ENCODE results near the gene RARG. TPM values are rescaled to one million over a fixed set of nuclear protein-coding genes. Genes with fewer than 3 reads are reported as not detected.

RARG gene
- total and polyA plus RNA-seq, 2 donors (not counting 1 experiment from before 2014, with no cell fraction given): 8.8 to 15.0 TPM

- 29% methylated on average over 16 of the region's 16 CpGs for WGBS (ENCODE audit: insufficient coverage)
- ChIA-PET CTCF (interaction anchor here (1.0 to 1.9 kb wide), 2 partner anchors 10 to 11 kb away, joined by 6 to 7 read pairs; no protein-coding TSS in a partner anchor), POLR2A (interaction anchor here (0.7 kb wide), 1 partner anchor 29 kb away, joined by 3 read pairs; no protein-coding TSS in a partner anchor)
- Mint-ChIP-seq H3K27ac (peak overlapping the region; percentile 10), H3K27me3 (no peaks in the 10 kb centered on the region), H3K4me3 (peak overlapping the region; percentile 23), H3K4me1 (peaks cover 28% of the 10 kb centered on the region), H3K9me3 (ENCODE audit: insufficient read depth) (no peaks in the 10 kb centered on the region)
- DNase-seq: no peak
- H4K20me1 ChIP-seq (ENCODE audit: control insufficient read depth, insufficient read depth, low read length, poor library complexity, severe bottlenecking): no peaks in the 10 kb centered on the region
- H3K9ac ChIP-seq (ENCODE audit: low read length): no peak overlapping the region
- no peaks in the 10 kb centered on the region for H3K36me3 ChIP-seq (replicated peaks in 1 of 2; ENCODE audit: control extremely low read depth in 1 of 2, control insufficient read depth in 1 of 2, extremely low read depth in 1 of 2, insufficient read depth in 2 of 2, low read length in 1 of 2)
- H3K4me3 ChIP-seq (ENCODE audit: control extremely low read depth in 1 of 5, extremely low read depth in 1 of 5, insufficient read depth in 1 of 5, low read depth in 2 of 5, low read length in 4 of 5): no peak overlapping the region
- no peak overlapping the region for H2AFZ ChIP-seq (ENCODE audit: insufficient read depth, low read depth, low read length, poor library complexity, severe bottlenecking)
- ATAC-seq (ENCODE audit: low read depth): no peak
- H3K27me3 ChIP-seq (replicated peaks in 1 of 4; ENCODE audit: control extremely low read depth in 1 of 4, control insufficient read depth in 3 of 4, insufficient read depth in 4 of 4, low read length in 3 of 4): no peaks in the 10 kb centered on the region
- peak overlapping the region; percentile 12 for H3K4me2 ChIP-seq (replicated peaks; ENCODE audit: low read depth, low read length, poor library complexity, severe bottlenecking)
- H3K79me2 ChIP-seq (ENCODE audit: control insufficient read depth, insufficient read depth, low read length): no peaks in the 10 kb centered on the region
- H3K4me1 ChIP-seq (ENCODE audit: control insufficient read depth in 2 of 2, insufficient read depth in 2 of 2, low read length in 2 of 2): peaks cover 13 to 30% of the 10 kb centered on the region in 2 donors
- no peaks in the 10 kb centered on the region for H3K9me3 ChIP-seq (ENCODE audit: control extremely low read depth in 1 of 3, control insufficient read depth in 2 of 3, insufficient read depth in 1 of 3, low read length in 2 of 3)
- intact Hi-C loops (cut with micrococcal nuclease): no loop called here
- TF ChIP-seq, protein P1, sequence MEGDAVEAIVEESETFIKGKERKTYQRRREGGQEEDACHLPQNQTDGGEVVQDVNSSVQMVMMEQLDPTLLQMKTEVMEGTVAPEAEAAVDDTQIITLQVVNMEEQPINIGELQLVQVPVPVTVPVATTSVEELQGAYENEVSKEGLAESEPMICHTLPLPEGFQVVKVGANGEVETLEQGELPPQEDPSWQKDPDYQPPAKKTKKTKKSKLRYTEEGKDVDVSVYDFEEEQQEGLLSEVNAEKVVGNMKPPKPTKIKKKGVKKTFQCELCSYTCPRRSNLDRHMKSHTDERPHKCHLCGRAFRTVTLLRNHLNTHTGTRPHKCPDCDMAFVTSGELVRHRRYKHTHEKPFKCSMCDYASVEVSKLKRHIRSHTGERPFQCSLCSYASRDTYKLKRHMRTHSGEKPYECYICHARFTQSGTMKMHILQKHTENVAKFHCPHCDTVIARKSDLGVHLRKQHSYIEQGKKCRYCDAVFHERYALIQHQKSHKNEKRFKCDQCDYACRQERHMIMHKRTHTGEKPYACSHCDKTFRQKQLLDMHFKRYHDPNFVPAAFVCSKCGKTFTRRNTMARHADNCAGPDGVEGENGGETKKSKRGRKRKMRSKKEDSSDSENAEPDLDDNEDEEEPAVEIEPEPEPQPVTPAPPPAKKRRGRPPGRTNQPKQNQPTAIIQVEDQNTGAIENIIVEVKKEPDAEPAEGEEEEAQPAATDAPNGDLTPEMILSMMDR (IDR thresholded peaks at IDR 0.05): no peak
- TF ChIP-seq EZH2 (IDR thresholded peaks at IDR 0.05; ENCODE audit: borderline replicate concordance, insufficient read depth, low read depth, low read length, poor library complexity, severe bottlenecking): no peak
- no peak overlapping the region for H3K27ac ChIP-seq (ENCODE audit: low read length in 2 of 2)
Observed at GRCh38 chr12:53223389-53224060, 8.5 kb downstream of the RARG start.

DNA sequence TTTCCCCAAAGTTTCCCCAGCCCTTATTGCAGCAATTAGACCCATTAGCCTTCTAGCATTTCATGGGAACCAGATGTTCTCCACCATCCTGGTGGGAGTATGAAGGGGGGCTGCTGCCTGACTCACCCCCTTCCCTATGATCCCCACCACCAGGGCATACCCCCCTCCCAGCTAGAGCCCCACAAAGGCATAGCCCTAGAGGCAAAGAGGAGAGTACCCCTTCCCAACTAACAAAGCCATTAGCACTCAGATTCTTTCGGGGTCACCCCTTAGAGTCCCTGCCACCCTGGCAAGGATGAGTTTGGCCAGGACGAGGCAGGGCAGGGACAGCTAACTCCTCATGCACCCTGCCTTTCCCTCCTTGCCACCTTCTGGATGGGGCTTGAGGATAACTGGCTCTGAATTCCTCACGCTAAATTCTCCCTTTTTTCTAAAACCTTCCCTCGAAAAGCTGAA, 9.2 kb downstream of the RARG start:
- Mint-ChIP-seq H3K27ac (peak overlapping the region; percentile 61), H3K27me3 (no peaks in the 10 kb centered on the region), H3K4me3 (peak overlapping the region; percentile 39), H3K9me3 (ENCODE audit: insufficient read depth) (no peaks in the 10 kb centered on the region), H3K4me1 (peaks cover 34% of the 10 kb centered on the region)
- TF ChIP-seq EZH2 (IDR thresholded peaks at IDR 0.05; ENCODE audit: borderline replicate concordance, insufficient read depth, low read depth, low read length, poor library complexity, severe bottlenecking): no peak
- TF ChIP-seq, protein P1 (IDR thresholded peaks at IDR 0.05): no peak
- Histone ChIP-seq H3K79me2 (ENCODE audit: control insufficient read depth, insufficient read depth, low read length) (no peaks in the 10 kb centered on the region), H3K9me3 (ENCODE audit: control extremely low read depth in 1 of 3, control insufficient read depth in 2 of 3, insufficient read depth in 1 of 3, low read length in 2 of 3) (no peaks in the 10 kb centered on the region), H3K27me3 (replicated peaks in 1 of 4; ENCODE audit: control extremely low read depth in 1 of 4, control insufficient read depth in 3 of 4, insufficient read depth in 4 of 4, low read length in 3 of 4) (no peaks in the 10 kb centered on the region), H3K4me3 (ENCODE audit: control extremely low read depth in 1 of 5, extremely low read depth in 1 of 5, insufficient read depth in 1 of 5, low read depth in 2 of 5, low read length in 4 of 5) (no peak overlapping the region), H3K27ac (ENCODE audit: low read length in 2 of 2) (no peak overlapping the region), H3K4me1 (ENCODE audit: control insufficient read depth in 2 of 2, insufficient read depth in 2 of 2, low read length in 2 of 2) (peaks cover 19 to 36% of the 10 kb centered on the region in 2 donors), H4K20me1 (ENCODE audit: control insufficient read depth, insufficient read depth, low read length, poor library complexity, severe bottlenecking) (no peaks in the 10 kb centered on the region), H2AFZ (ENCODE audit: insufficient read depth, low read depth, low read length, poor library complexity, severe bottlenecking) (no peak overlapping the region), H3K9ac (ENCODE audit: low read length) (no peak overlapping the region), H3K4me2 (replicated peaks; ENCODE audit: low read depth, low read length, poor library complexity, severe bottlenecking) (no peak overlapping the region), H3K36me3 (replicated peaks in 1 of 2; ENCODE audit: control extremely low read depth in 1 of 2, control insufficient read depth in 1 of 2, extremely low read depth in 1 of 2, insufficient read depth in 2 of 2, low read length in 1 of 2) (no peaks in the 10 kb centered on the region)
- ATAC-seq (ENCODE audit: low read depth) (no peak), DNase-seq (no peak)
- whole genome bisulfite sequencing (ENCODE audit: insufficient coverage): 70% methylated on average over 2 of the region's 4 CpGs
- ChIA-PET CTCF (interaction anchor here (1.0 to 1.9 kb wide), 2 partner anchors 9 to 11 kb away, joined by 6 to 7 read pairs; no protein-coding TSS in a partner anchor), POLR2A (interaction anchor here (0.7 kb wide), 1 partner anchor 30 kb away, joined by 3 read pairs; no protein-coding TSS in a partner anchor)
- intact Hi-C loops (cut with micrococcal nuclease): no loop called here

Data from B cell (primary cell).